Spleen (tissue), 11 donors: ENCODE results near the gene EHBP1L1. TPM values are rescaled to one million over a fixed set of nuclear protein-coding genes. Genes with fewer than 3 reads are reported as not detected.
A peak's percentile ranks its signal among the peaks of the same experiment; 100 is the strongest.

Experiments used
- DNase-seq: peaks from one replicate; pipeline ENCODE4 v3.0.0-alpha.2; 2020
- H3K27ac ChIP-seq, 8 donors: fragments of 200-600 bp; sonication (generic) in 7 of 8; 1 replicate in 4 of 8; 2 replicates in 4 of 8; pipeline versions ENCODE4 v1.5.0 to v1.8.0; 2016 to 2021; ENCODE audit warnings: inconsistent platforms in 4 of 8, mild to moderate bottlenecking in 4 of 8, moderate library complexity in 1 of 8
- H3K27me3 ChIP-seq, 7 donors: fragments of 200-600 bp; sonication (generic) in 6 of 7; replicated peaks in 1 of 7; 1 replicate in 4 of 7; 2 replicates in 3 of 7; pipeline versions ENCODE4 v1.5.0 to v1.8.0; 2016 to 2021; ENCODE audit warnings: inconsistent platforms in 3 of 7, mild to moderate bottlenecking in 1 of 7
- H3K36me3 ChIP-seq, 6 donors: fragments of 200-600 bp; sonication (generic) in 5 of 6; 1 replicate in 4 of 6; 2 replicates in 2 of 6; pipeline versions ENCODE4 v1.5.0 to v1.8.0; 2016 to 2021; ENCODE audit warnings: inconsistent platforms in 2 of 6
- H3K4me1 ChIP-seq, 6 donors: fragments of 200-600 bp; sonication (generic) in 5 of 6; 1 replicate in 3 of 6; 2 replicates in 3 of 6; pipeline versions ENCODE4 v1.5.0 to v1.8.0; 2016 to 2021; ENCODE audit warnings: inconsistent platforms in 3 of 6
- H3K4me3 ChIP-seq, 8 donors: fragments of 200-600 bp; sonication (generic) in 7 of 8; 1 replicate in 4 of 8; 2 replicates in 4 of 8; pipeline versions ENCODE4 v1.5.0 to v1.8.0; 2016 to 2021; ENCODE audit warnings: inconsistent platforms in 4 of 8, mild to moderate bottlenecking in 4 of 8, moderate library complexity in 2 of 8
- H3K9me3 ChIP-seq, 8 donors: fragments of 200-600 bp; sonication (generic) in 7 of 8; 1 replicate in 4 of 8; 2 replicates in 4 of 8; pipeline versions ENCODE4 v1.5.0 to v1.8.0; 2016 to 2021; ENCODE audit warnings: inconsistent platforms in 4 of 8
- POLR2A ChIP-seq, 3 donors: fragments of 450-650 bp; IDR thresholded peaks; one replicate each; pipeline ENCODE4 v1.5.1; 2017; ENCODE audit warnings: antibody characterized with exemption in 3 of 3, mild to moderate bottlenecking in 1 of 3
- POLR2AphosphoS5 ChIP-seq, 3 donors: sonication (generic); formaldehyde crosslinking; IDR thresholded peaks; one replicate each; pipeline ENCODE4 v1.5.1; 2017; ENCODE audit warnings: antibody characterized with exemption in 3 of 3
- WGBS, 5 donors: extraction: QIAGEN DNeasy Blood & Tissue Kit in 3 of 5; methylation state at CpG; one replicate each; pipeline versions ENCODE4 v1.1.5 to v1.1.7; 2013 to 2018; 5-methylcytosine and 5-hydroxymethylcytosine counted together
- intact Hi-C: fragments of 100-400 bp; cut with DNase I; formaldehyde crosslinking; loops from one replicate; pipeline ENCODE4 v1.15.0; 2023; ENCODE audit warnings: low total_unique reads
- polyA plus RNA-seq, 3 donors: library from polyadenylated mRNA; stranded (reverse); fragments of 200-250 nt; gene quantifications; one replicate each; pipeline ENCODE4 v1.2.1, GENCODE V29; 2013
- total RNA-seq, 7 donors: library from RNA; depleted of rRNA in 3 of 7; stranded (reverse); fragments of >200 nt in 3 of 7; fragmentation: NEBNext Ultra II Directional in 4 of 7; extraction: Animal tissue kit (Norgen Biotek cat#: 25700) in 4 of 7; gene quantifications; one replicate each; pipeline versions ENCODE4 v1.1.0 to v1.2.1, GENCODE V29; 2016 to 2021
- TF ChIP-seq, protein P1 (sequence below), 11 experiments: fragments of 200-600 bp in 7 of 11; fragments of 450-650 bp in 4 of 11; sonication (generic) in 4 of 11; IDR thresholded peaks in 8 of 11; conservative IDR thresholded peaks in 3 of 11; 1 replicate in 7 of 11; 2 replicates in 4 of 11; pipeline versions ENCODE4 v1.4.0 to v1.8.0; 2016 to 2021; ENCODE audit warnings: antibody characterized with exemption in 11 of 11, inconsistent platforms in 4 of 11, mild to moderate bottlenecking in 1 of 11
- donor health status: healthy with polysubstance abuse.
- donor health status: DM: no; HTN: no; CAD: no; lungs with moderate emphysema.
- donor health status: DM: no; HTN: no; CAD: no.
- donor health status: Bipolar disorder and iron deficiency.
- donor health status: healthy.
- donor health status: DM: no; HTN: no; CAD: no.
- donor health status: DM: yes; HTN: yes; CAD: no.

Gene EHBP1L1
- total and polyA plus RNA-seq, 10 donors = 44.3 to 365 (median 215) TPM

DNA sequence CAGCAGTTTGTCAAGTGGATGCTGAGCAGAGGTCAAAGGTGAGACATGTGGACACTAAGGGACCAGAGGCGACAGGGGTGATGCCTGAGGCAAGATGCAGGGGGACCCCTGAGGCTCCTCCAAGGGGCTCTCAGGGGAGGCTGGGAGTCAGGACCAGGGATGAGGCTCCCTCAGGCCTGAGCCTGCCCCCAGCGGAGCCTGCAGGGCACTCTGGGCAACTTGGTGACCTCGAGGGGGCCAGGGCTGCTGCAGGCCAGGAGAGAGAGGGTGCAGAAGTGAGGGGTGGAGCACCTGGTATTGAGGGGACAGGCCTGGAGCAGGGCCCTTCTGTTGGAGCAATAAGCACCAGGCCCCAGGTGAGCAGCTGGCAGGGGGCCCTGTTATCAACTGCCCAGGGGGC is 6.1 kb downstream of the EHBP1L1 start:
- H3K9me3 ChIP-seq = no peaks in the 10 kb centered on the region
- intact Hi-C loops = no loop called here
- TF ChIP-seq, protein P1, sequence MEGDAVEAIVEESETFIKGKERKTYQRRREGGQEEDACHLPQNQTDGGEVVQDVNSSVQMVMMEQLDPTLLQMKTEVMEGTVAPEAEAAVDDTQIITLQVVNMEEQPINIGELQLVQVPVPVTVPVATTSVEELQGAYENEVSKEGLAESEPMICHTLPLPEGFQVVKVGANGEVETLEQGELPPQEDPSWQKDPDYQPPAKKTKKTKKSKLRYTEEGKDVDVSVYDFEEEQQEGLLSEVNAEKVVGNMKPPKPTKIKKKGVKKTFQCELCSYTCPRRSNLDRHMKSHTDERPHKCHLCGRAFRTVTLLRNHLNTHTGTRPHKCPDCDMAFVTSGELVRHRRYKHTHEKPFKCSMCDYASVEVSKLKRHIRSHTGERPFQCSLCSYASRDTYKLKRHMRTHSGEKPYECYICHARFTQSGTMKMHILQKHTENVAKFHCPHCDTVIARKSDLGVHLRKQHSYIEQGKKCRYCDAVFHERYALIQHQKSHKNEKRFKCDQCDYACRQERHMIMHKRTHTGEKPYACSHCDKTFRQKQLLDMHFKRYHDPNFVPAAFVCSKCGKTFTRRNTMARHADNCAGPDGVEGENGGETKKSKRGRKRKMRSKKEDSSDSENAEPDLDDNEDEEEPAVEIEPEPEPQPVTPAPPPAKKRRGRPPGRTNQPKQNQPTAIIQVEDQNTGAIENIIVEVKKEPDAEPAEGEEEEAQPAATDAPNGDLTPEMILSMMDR (IDR thresholded peaks at IDR 0.05 in 8 of 11, conservative IDR thresholded peaks at IDR 0.05 in 3 of 11) = no peak
- peak in 1 of 3 donors; percentile 57 for TF ChIP-seq POLR2AphosphoS5 (IDR thresholded peaks at IDR 0.05)
- H3K36me3 ChIP-seq = peaks cover 4 to 92% (median 67%) of the 10 kb centered on the region in 6 donors
- H3K27ac ChIP-seq = peak overlapping the region in 5 of 8 donors; percentile 0 to 93 (median 21)
- 93 to 98% (median 96%) methylated on average over 3 of the region's 3 CpGs for WGBS, 5 donors
- DNase-seq = no peak
- peaks cover 25 to 97% (median 50%) of the 10 kb centered on the region in 6 donors for H3K4me1 ChIP-seq
- H3K27me3 ChIP-seq = no peaks in the 10 kb centered on the region
- no peak overlapping the region for H3K4me3 ChIP-seq

DNA sequence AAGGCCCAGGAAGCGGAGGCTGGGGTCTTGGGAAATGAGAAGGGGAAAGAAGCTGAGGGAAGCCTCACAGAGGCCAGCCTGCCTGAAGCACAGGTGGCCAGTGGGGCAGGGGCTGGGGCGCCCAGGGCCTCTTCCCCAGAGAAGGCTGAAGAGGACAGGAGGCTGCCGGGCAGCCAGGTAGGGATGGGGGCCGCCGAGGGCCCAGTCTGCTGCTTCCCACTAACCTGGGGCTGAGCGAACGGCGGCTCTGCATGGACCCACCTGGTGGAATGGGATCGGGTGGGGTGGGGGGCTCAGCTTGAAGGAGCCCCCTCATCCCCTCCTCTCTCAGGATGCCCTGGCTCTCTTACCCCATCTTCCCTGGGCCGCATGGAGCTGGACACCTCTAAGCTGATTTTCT is 7.7 kb downstream of the EHBP1L1 start:
- DNase-seq = no peak
- peaks cover 31 to 97% (median 50%) of the 10 kb centered on the region in 6 donors for H3K4me1 ChIP-seq
- H3K27ac ChIP-seq = peak overlapping the region in 5 of 8 donors; percentile 1 to 93 (median 21)
- WGBS, 5 donors = 76 to 98% (median 91%) methylated on average over 4 to 10 of the region's 10 CpGs
- peaks cover 4 to 92% (median 69%) of the 10 kb centered on the region in 6 donors for H3K36me3 ChIP-seq
- H3K27me3 ChIP-seq = no peaks in the 10 kb centered on the region
- intact Hi-C loops = no loop called here
- H3K9me3 ChIP-seq = no peaks in the 10 kb centered on the region
- H3K4me3 ChIP-seq = no peak overlapping the region
- TF ChIP-seq, protein P1 (IDR thresholded peaks at IDR 0.05 in 8 of 11, conservative IDR thresholded peaks at IDR 0.05 in 3 of 11) = no peak
- TF ChIP-seq POLR2AphosphoS5 (IDR thresholded peaks at IDR 0.05) (peak in 1 of 3 donors; percentile 17), POLR2A (IDR thresholded peaks at IDR 0.05) (no peak)

DNA sequence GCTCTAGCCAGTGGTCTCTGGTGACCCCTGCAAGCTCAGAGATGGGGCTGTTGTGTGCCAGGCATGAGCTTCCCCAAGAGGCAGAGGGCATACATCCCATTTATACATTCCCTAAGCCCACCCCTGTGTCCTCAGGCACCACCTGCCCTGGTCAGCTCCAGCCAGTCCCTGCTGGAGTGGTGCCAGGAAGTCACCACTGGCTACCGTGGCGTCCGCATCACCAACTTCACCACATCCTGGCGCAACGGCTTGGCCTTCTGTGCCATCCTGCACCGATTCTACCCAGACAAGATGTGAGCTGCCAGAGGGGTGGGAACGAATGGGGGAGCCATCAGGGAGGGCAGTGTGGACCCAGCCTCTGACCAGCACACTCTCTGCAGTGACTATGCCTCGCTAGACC is 8.3 kb downstream of the EHBP1L1 start:
- DNase-seq = no peak
- no peaks in the 10 kb centered on the region for H3K27me3 ChIP-seq
- TF ChIP-seq POLR2A (IDR thresholded peaks at IDR 0.05) = no peak
- peak; percentile 46 to 64 (median 48) for TF ChIP-seq POLR2AphosphoS5 (IDR thresholded peaks at IDR 0.05)
- TF ChIP-seq, protein P1 (IDR thresholded peaks at IDR 0.05 in 8 of 11, conservative IDR thresholded peaks at IDR 0.05 in 3 of 11) = no peak
- H3K36me3 ChIP-seq = peaks cover 4 to 92% (median 69%) of the 10 kb centered on the region in 6 donors
- H3K4me3 ChIP-seq = no peak overlapping the region
- H3K9me3 ChIP-seq = no peaks in the 10 kb centered on the region
- intact Hi-C loops = no loop called here
- WGBS, 5 donors = 53 to 94% (median 65%) methylated on average over 2 to 8 of the region's 8 CpGs
- H3K27ac ChIP-seq = peak overlapping the region in 3 of 8 donors; percentile 21 to 93 (median 50)
- H3K4me1 ChIP-seq = peaks cover 36 to 97% (median 52%) of the 10 kb centered on the region in 6 donors

DNA sequence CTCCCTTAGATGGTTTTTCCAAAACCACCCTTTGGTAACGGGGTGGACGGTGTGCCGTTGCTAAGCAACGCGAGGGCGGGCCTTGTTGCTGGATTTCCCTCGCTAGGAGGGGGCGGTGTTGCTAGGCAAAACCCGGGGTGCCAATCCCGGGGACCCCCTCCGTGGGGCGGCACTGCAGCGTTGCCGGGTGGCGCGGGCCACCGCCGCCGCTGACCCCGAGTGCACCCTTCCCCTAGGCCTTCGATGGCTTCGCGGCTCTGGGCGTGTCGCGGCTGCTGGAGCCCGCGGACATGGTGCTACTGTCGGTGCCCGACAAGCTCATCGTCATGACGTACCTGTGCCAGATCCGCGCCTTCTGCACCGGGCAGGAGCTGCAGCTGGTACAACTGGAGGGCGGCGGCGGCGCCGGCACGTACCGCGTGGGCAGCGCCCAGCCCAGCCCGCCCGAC is 8.9 kb downstream of the EHBP1L1 start:
- H3K4me1 ChIP-seq = peaks cover 43 to 97% (median 54%) of the 10 kb centered on the region in 6 donors
- H3K27me3 ChIP-seq = no peaks in the 10 kb centered on the region
- H3K9me3 ChIP-seq = no peaks in the 10 kb centered on the region
- peak overlapping the region in 2 of 8 donors; percentile 30 to 93 for H3K27ac ChIP-seq
- TF ChIP-seq, protein P1 (IDR thresholded peaks at IDR 0.05 in 8 of 11, conservative IDR thresholded peaks at IDR 0.05 in 3 of 11) = no peak
- TF ChIP-seq POLR2AphosphoS5 (IDR thresholded peaks at IDR 0.05) = peak in 1 of 3 donors; percentile 56
- DNase-seq = no peak
- whole genome bisulfite sequencing, 5 donors = 88 to 93% (median 89%) methylated on average over 9 to 46 of the region's 46 CpGs
- intact Hi-C loops = loop anchor here (5.0 kb wide), 1 partner anchor 42 kb away; no protein-coding TSS in a partner anchor
- peaks cover 4 to 92% (median 65%) of the 10 kb centered on the region in 6 donors for H3K36me3 ChIP-seq
- H3K4me3 ChIP-seq = no peak overlapping the region
